ENCODE measurements around the gene CDKN3. TPM values are rescaled to one million over a fixed set of nuclear protein-coding genes. Genes with fewer than 3 reads are reported as not detected.
A peak's percentile ranks its signal among the peaks of the same experiment; 100 is the strongest.

The CDKN3 gene
- total RNA-seq: 6.0 and 16.3 TPM in 2 replicates

GRCh38 chr14:54396493-54397335, at the start of gene CDKN3:
Gene CDKN3, plus strand, starts transcription at chr14:54397007. Its CDS starts 62 bp downstream, at chr14:54397069.
- peak; percentile 95 for DNase-seq (ENCODE audit: extremely low read depth, low read depth, low spot score)

- no peak for DNase-seq (ENCODE audit: extremely low read depth, low read depth, low spot score)
These were observed 49.8 kb upstream of the CDKN3 start for GRCh38 chr14:54347044-54347443.

GRCh38 chr14:54348001-54348611, 48.7 kb upstream of the CDKN3 start:
- DNase-seq (ENCODE audit: extremely low read depth, low read depth, low spot score): no peak

GRCh38 chr14:54348923-54349620, 47.7 kb upstream of the CDKN3 start:
- DNase-seq (ENCODE audit: extremely low read depth, low read depth, low spot score): no peak

GRCh38 chr14:54349713-54350112, 47.1 kb upstream of the CDKN3 start:
- no peak for DNase-seq (ENCODE audit: extremely low read depth, low read depth, low spot score)

GRCh38 chr14:54350203-54350602, 46.6 kb upstream of the CDKN3 start:
- no peak for DNase-seq (ENCODE audit: extremely low read depth, low read depth, low spot score)

GRCh38 chr14:54353266-54353665, 43.5 kb upstream of the CDKN3 start:
- no peak for DNase-seq (ENCODE audit: extremely low read depth, low read depth, low spot score)

GRCh38 chr14:54353694-54354093, 43.1 kb upstream of the CDKN3 start:
- DNase-seq (ENCODE audit: extremely low read depth, low read depth, low spot score): no peak

GRCh38 chr14:54354096-54354495, 42.7 kb upstream of the CDKN3 start:
- DNase-seq (ENCODE audit: extremely low read depth, low read depth, low spot score): no peak

- no peak for DNase-seq (ENCODE audit: extremely low read depth, low read depth, low spot score)
These were observed 41.7 kb upstream of the CDKN3 start for GRCh38 chr14:54354968-54355641.

- no peak for DNase-seq (ENCODE audit: extremely low read depth, low read depth, low spot score)
These were observed 41.1 kb upstream of the CDKN3 start for GRCh38 chr14:54355698-54356097.

GRCh38 chr14:54356172-54356571, 40.6 kb upstream of the CDKN3 start:
- DNase-seq (ENCODE audit: extremely low read depth, low read depth, low spot score): no peak

- DNase-seq (ENCODE audit: extremely low read depth, low read depth, low spot score): no peak
These were observed 36.1 kb upstream of the CDKN3 start for GRCh38 chr14:54360667-54361066.

GRCh38 chr14:54362089-54362504, 34.7 kb upstream of the CDKN3 start:
- no peak for DNase-seq (ENCODE audit: extremely low read depth, low read depth, low spot score)

GRCh38 chr14:54362759-54363437, 33.9 kb upstream of the CDKN3 start:
- no peak for DNase-seq (ENCODE audit: extremely low read depth, low read depth, low spot score)

- DNase-seq (ENCODE audit: extremely low read depth, low read depth, low spot score): peak; percentile 68
These were observed 32.0 kb upstream of the CDKN3 start for GRCh38 chr14:54364555-54365415.

- peak; percentile 41 for DNase-seq (ENCODE audit: extremely low read depth, low read depth, low spot score)
These were observed 29.8 kb upstream of the CDKN3 start for GRCh38 chr14:54366736-54367735.

GRCh38 chr14:54368291-54368690, 28.5 kb upstream of the CDKN3 start:
- no peak for DNase-seq (ENCODE audit: extremely low read depth, low read depth, low spot score)
